ENCODE results near the gene SPATA1.

- TF ChIP-seq POLR2A (IDR thresholded peaks at IDR 0.05; ENCODE audit: low read depth, low read length) (no peak), POLR2AphosphoS5 (IDR thresholded peaks at IDR 0.05; ENCODE audit: low read depth, low read length) (no peak), TAF1 (IDR thresholded peaks at IDR 0.05; ENCODE audit: borderline replicate concordance, low read depth, low read length) (no peak)
These were observed 77.9 kb downstream of the SPATA1 start for GRCh38 chr1:84584126-84584525.
